ENCODE measurements around the gene CTDNEP1. TPM values are rescaled to one million over a fixed set of nuclear protein-coding genes. Genes with fewer than 3 reads are reported as not detected.

CTDNEP1 gene
- total and polyA plus RNA-seq, 10 donors, result 69.3 to 133 (median 98.0) TPM

DNA sequence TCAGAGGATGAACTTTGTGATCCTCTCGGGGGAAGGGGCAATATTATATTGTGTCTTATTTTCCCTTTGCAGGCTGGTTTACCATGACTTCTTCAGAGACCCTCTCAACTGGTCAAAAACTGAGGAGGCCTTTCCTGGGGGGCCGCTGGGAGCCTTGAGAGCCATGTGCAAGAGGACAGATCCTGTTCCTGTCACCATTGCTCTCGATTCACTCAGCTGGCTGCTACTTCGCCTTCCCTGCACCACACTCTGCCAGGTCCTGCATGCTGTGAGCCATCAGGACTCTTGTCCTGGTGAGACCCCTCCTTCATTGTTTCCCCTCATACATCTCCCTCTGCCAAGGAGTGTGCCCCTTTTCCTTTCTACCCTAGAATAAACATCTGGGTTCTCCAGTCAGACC, 3.0 kb upstream of the CTDNEP1 start:
- peaks cover 0 to 62% (median 39%) of the 10 kb centered on the region in 6 donors for H3K36me3 ChIP-seq
- H3K4me3 ChIP-seq, result no peak overlapping the region
- H3K27me3 ChIP-seq (replicated peaks in 1 of 7), result no peaks in the 10 kb centered on the region
- DNase-seq, result no peak
- no peaks in the 10 kb centered on the region for H3K9me3 ChIP-seq
- H3K4me1 ChIP-seq, result peaks cover 21 to 36% (median 27%) of the 10 kb centered on the region in 6 donors
- TF ChIP-seq POLR2AphosphoS5 (IDR thresholded peaks at IDR 0.05), result no peak
- TF ChIP-seq POLR2A (IDR thresholded peaks at IDR 0.05), result no peak
- TF ChIP-seq, protein P1, sequence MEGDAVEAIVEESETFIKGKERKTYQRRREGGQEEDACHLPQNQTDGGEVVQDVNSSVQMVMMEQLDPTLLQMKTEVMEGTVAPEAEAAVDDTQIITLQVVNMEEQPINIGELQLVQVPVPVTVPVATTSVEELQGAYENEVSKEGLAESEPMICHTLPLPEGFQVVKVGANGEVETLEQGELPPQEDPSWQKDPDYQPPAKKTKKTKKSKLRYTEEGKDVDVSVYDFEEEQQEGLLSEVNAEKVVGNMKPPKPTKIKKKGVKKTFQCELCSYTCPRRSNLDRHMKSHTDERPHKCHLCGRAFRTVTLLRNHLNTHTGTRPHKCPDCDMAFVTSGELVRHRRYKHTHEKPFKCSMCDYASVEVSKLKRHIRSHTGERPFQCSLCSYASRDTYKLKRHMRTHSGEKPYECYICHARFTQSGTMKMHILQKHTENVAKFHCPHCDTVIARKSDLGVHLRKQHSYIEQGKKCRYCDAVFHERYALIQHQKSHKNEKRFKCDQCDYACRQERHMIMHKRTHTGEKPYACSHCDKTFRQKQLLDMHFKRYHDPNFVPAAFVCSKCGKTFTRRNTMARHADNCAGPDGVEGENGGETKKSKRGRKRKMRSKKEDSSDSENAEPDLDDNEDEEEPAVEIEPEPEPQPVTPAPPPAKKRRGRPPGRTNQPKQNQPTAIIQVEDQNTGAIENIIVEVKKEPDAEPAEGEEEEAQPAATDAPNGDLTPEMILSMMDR (IDR thresholded peaks at IDR 0.05 in 8 of 11, conservative IDR thresholded peaks at IDR 0.05 in 3 of 11), result no peak
- intact Hi-C loops (cut with DNase I; ENCODE audit: low total_unique reads), result no loop called here
- 92 to 97% (median 95%) methylated on average over 4 of the region's 4 CpGs for WGBS, 5 donors
- H3K27ac ChIP-seq, result no peak overlapping the region

DNA sequence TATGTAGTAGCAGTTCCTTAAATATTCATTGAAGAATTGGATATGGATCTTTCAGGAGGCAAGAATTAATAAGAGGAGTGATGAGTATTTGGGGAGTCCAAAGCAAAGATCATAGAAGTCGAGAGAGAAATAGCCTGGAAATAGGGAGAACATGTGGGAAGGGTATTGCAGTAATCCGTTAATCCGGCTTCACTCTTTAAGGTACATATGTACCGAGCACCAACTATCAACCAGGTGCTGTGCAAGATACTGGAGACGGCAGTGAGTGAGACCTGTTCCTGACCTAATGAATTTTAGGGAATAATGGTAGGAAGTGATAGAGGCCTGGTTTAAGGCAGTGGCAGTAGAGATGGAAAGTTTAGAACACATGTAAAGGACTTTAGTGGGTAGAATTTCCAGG, 1.5 kb upstream of the CTDNEP1 start:
- WGBS, 5 donors, result 74 to 88% (median 82%) methylated on average over 5 of the region's 5 CpGs
- no peak for DNase-seq

DNA sequence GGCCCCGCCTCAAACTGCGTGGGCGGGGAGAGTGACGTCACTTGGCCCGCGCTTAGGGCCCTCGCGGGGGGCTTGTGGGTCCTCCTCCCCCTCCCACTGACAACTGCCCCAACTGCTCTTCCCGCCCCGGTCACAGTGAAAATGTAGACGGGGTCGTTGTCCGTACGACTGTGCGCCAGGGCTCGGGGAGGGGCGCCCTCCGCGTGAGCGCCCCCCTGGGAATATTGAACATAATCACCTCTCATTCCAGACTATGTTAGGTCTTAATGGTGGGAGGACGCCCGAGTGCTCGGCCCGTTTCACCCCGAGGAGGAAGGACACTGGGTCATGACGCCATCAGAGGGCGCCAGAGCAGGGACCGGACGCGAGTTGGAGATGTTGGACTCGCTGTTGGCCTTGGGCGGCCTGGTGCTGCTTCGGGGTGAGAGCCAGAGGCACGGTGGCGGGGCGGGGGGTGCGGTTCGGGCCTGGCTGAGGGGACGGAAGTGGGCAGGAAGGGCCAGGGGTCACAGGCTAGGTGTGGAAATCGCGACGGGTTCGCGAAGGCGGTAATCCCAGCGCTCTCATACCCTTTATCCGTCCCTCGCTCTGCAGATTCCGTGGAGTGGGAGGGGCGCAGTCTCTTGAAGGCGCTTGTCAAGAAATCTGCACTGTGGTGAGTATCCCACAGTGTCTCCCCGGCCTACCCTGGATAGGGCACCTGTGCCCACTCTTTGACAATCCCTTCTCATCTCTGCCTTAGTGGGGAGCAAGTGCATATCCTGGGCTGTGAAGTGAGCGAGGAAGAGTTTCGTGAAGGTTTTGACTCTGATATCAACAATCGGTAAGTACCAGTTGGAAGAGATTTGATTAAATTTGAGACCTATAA, 876 bp upstream of the CTDNEP1 start, which contains the start of gene ELP5:
Gene ELP5, plus strand, starts transcription at position 40 of the 868 bp plus-strand sequence. Its CDS starts 336 bp downstream, at position 376.
- peak within 1 kb of the TSS; percentile 89 to 99 (median 94) for H3K4me3 ChIP-seq
- peak in 2 of 3 donors; percentile 8 to 15 for TF ChIP-seq POLR2A (IDR thresholded peaks at IDR 0.05)
- peak; percentile 91 to 93 (median 91) for TF ChIP-seq POLR2AphosphoS5 (IDR thresholded peaks at IDR 0.05)
- TF ChIP-seq, protein P1 (IDR thresholded peaks at IDR 0.05 in 8 of 11, conservative IDR thresholded peaks at IDR 0.05 in 3 of 11), result peak in 6 of 11 experiments; percentile 6 to 55 (median 33)
- peak; percentile 99 for DNase-seq
- H3K36me3 ChIP-seq, result peaks cover 0 to 48% (median 33%) of the 10 kb centered on the region in 6 donors
- intact Hi-C loops (cut with DNase I; ENCODE audit: low total_unique reads), result no loop called here
- H3K27me3 ChIP-seq (replicated peaks in 1 of 7), result no peaks in the 10 kb centered on the region
- H3K4me1 ChIP-seq, result peaks cover 30 to 57% (median 45%) of the 10 kb centered on the region in 6 donors
- no peaks in the 10 kb centered on the region for H3K9me3 ChIP-seq
- peak within 1 kb of the TSS; percentile 97 to 100 (median 99) for H3K27ac ChIP-seq
- 1 to 2% (median 1%) methylated on average over 39 to 55 of the region's 55 CpGs for WGBS, 5 donors

More for the DNA sequence above, 1.5 kb upstream of the CTDNEP1 start:
- Histone ChIP-seq H3K27ac (peak overlapping the region; percentile 97 to 100 (median 99)), H3K9me3 (no peaks in the 10 kb centered on the region), H3K27me3 (replicated peaks in 1 of 7) (no peaks in the 10 kb centered on the region), H3K4me3 (peak overlapping the region; percentile 89 to 99 (median 94)), H3K4me1 (peaks cover 30 to 50% (median 41%) of the 10 kb centered on the region in 6 donors), H3K36me3 (peaks cover 0 to 51% (median 34%) of the 10 kb centered on the region in 6 donors)
- TF ChIP-seq POLR2AphosphoS5 (IDR thresholded peaks at IDR 0.05) (no peak), POLR2A (IDR thresholded peaks at IDR 0.05) (no peak)
- TF ChIP-seq, protein P1 (IDR thresholded peaks at IDR 0.05 in 8 of 11, conservative IDR thresholded peaks at IDR 0.05 in 3 of 11), result no peak
- intact Hi-C loops (cut with DNase I; ENCODE audit: low total_unique reads), result no loop called here

Data from spleen (tissue), 11 donors.